ENCODE data around the gene ARL8A.

ARL8A gene

GRCh38 chr1:202130297-202130721 is 14.2 kb downstream of the ARL8A start:
- TF ChIP-seq CTCF (IDR thresholded peaks at IDR 0.05; ENCODE audit: borderline replicate concordance, control extremely low read depth, extremely low read depth, insufficient read depth, missing control alignments): no peak
- in situ Hi-C loops (cut with MboI; ENCODE audit: low sequenced_read_pairs, unreplicated experiment): no loop called here
- no peak for DNase-seq (ENCODE audit: low spot score)

- no peak for TF ChIP-seq CTCF (IDR thresholded peaks at IDR 0.05; ENCODE audit: borderline replicate concordance, control extremely low read depth, extremely low read depth, insufficient read depth, missing control alignments)
- in situ Hi-C loops (cut with MboI; ENCODE audit: low sequenced_read_pairs, unreplicated experiment): no loop called here
- DNase-seq (ENCODE audit: low spot score): no peak
These were observed 14.9 kb downstream of the ARL8A start for GRCh38 chr1:202129453-202130296.

- in situ Hi-C loops (cut with MboI; ENCODE audit: low sequenced_read_pairs, unreplicated experiment): no loop called here
- DNase-seq (ENCODE audit: low spot score): no peak
- no peak for TF ChIP-seq CTCF (IDR thresholded peaks at IDR 0.05; ENCODE audit: borderline replicate concordance, control extremely low read depth, extremely low read depth, insufficient read depth, missing control alignments)
These were observed 16.5 kb downstream of the ARL8A start for GRCh38 chr1:202127836-202128622.

- in situ Hi-C loops (cut with MboI; ENCODE audit: low sequenced_read_pairs, unreplicated experiment): no loop called here
- no peak for DNase-seq (ENCODE audit: low spot score)
- TF ChIP-seq CTCF (IDR thresholded peaks at IDR 0.05; ENCODE audit: borderline replicate concordance, control extremely low read depth, extremely low read depth, insufficient read depth, missing control alignments): no peak
These were observed 17.5 kb downstream of the ARL8A start for GRCh38 chr1:202127061-202127460.

- in situ Hi-C loops (cut with MboI; ENCODE audit: low sequenced_read_pairs, unreplicated experiment): no loop called here
- no peak for DNase-seq (ENCODE audit: low spot score)
- TF ChIP-seq CTCF (IDR thresholded peaks at IDR 0.05; ENCODE audit: borderline replicate concordance, control extremely low read depth, extremely low read depth, insufficient read depth, missing control alignments): no peak
These were observed 18.1 kb downstream of the ARL8A start for GRCh38 chr1:202126426-202126825.

GRCh38 chr1:202125611-202126010 is 18.9 kb downstream of the ARL8A start:
- in situ Hi-C loops (cut with MboI; ENCODE audit: low sequenced_read_pairs, unreplicated experiment): no loop called here
- DNase-seq (ENCODE audit: low spot score): no peak
- no peak for TF ChIP-seq CTCF (IDR thresholded peaks at IDR 0.05; ENCODE audit: borderline replicate concordance, control extremely low read depth, extremely low read depth, insufficient read depth, missing control alignments)

Data from GM13976 (cell line).